ENCODE measurements around the gene SLAMF1. TPM values are rescaled to one million over a fixed set of nuclear protein-coding genes. Genes with fewer than 3 reads are reported as not detected.
A peak's percentile ranks its signal among the peaks of the same experiment; 100 is the strongest.

SLAMF1 gene
- total RNA-seq, 1 experiment from 2014 or later = 2.2 TPM

- DNase-seq (ENCODE audit: low spot score) = peak; percentile 91
- BruUV-seq (replicated peaks) = no TSS peak
These were observed 38.8 kb downstream of the SLAMF1 start for GRCh38 chr1:160608057-160608456.

GRCh38 chr1:160607672-160608032 lies 39.2 kb downstream of the SLAMF1 start:
- peaks cover 15% of the 10 kb centered on the region for H3K4me1 ChIP-seq (ENCODE audit: insufficient read depth, low read length, poor library complexity, severe bottlenecking)
- H3K36me3 ChIP-seq (ENCODE audit: insufficient read depth, low read length, poor library complexity, severe bottlenecking) = no peaks in the 10 kb centered on the region
- no peak overlapping the region for H3K27ac ChIP-seq (ENCODE audit: low read depth, low read length, poor library complexity, severe bottlenecking)
- H3K4me3 ChIP-seq (ENCODE audit: low read depth, low read length, poor library complexity, severe bottlenecking) = no peak overlapping the region
- intact Hi-C loops (cut with micrococcal nuclease; ENCODE audit: unreplicated experiment) = loop anchor here (1.0 to 5.0 kb wide), 4 partner anchors 40 to 179 kb away; partner anchors contain the start of gene SLAMF1
- no peaks in the 10 kb centered on the region for H3K9me3 ChIP-seq (ENCODE audit: low read depth, low read length, poor library complexity, severe bottlenecking)
- ChIA-PET POLR2A (ENCODE audit: low non-redundant PET) (no interaction called here), CTCF (interaction anchor here (0.5 to 2.6 kb wide), 5 partner anchors 11 to 179 kb away, joined by 3 to 6 read pairs (median 4); no protein-coding TSS in a partner anchor)
- H3K27me3 ChIP-seq (replicated peaks; ENCODE audit: insufficient read depth, low read depth, low read length, poor library complexity) = no peaks in the 10 kb centered on the region
- DNase-seq (ENCODE audit: low spot score) = peak; percentile 57
- TF ChIP-seq CTCF (conservative IDR thresholded peaks at IDR 0.05; ENCODE audit: low read depth, low read length) = no peak
- no peak for TF ChIP-seq EZH2 (IDR thresholded peaks at IDR 0.05; ENCODE audit: borderline replicate concordance, low read depth, low read length, poor library complexity, severe bottlenecking)
- BruUV-seq (replicated peaks) = no TSS peak

More at GRCh38 chr1:160608057-160608456, 38.8 kb downstream of the SLAMF1 start:
- CTCF ChIA-PET = interaction anchor here (1.8 to 2.6 kb wide), 2 partner anchors 11 to 179 kb away, joined by 6 read pairs; no protein-coding TSS in a partner anchor
- POLR2A ChIA-PET (ENCODE audit: low non-redundant PET) = no interaction called here
- no peaks in the 10 kb centered on the region for H3K9me3 ChIP-seq (ENCODE audit: low read depth, low read length, poor library complexity, severe bottlenecking)
- H3K4me1 ChIP-seq (ENCODE audit: insufficient read depth, low read length, poor library complexity, severe bottlenecking) = peaks cover 15% of the 10 kb centered on the region
- no peak overlapping the region for H3K27ac ChIP-seq (ENCODE audit: low read depth, low read length, poor library complexity, severe bottlenecking)
- no peak overlapping the region for H3K4me3 ChIP-seq (ENCODE audit: low read depth, low read length, poor library complexity, severe bottlenecking)
- no peaks in the 10 kb centered on the region for H3K36me3 ChIP-seq (ENCODE audit: insufficient read depth, low read length, poor library complexity, severe bottlenecking)
- H3K27me3 ChIP-seq (replicated peaks; ENCODE audit: insufficient read depth, low read depth, low read length, poor library complexity) = no peaks in the 10 kb centered on the region
- intact Hi-C loops (cut with micrococcal nuclease; ENCODE audit: unreplicated experiment) = loop anchor here (1.0 to 5.0 kb wide), 2 partner anchors 39 to 69 kb away; partner anchors contain the start of gene SLAMF1
- TF ChIP-seq EZH2 (IDR thresholded peaks at IDR 0.05; ENCODE audit: borderline replicate concordance, low read depth, low read length, poor library complexity, severe bottlenecking) (no peak), CTCF (conservative IDR thresholded peaks at IDR 0.05; ENCODE audit: low read depth, low read length) (no peak)

GRCh38 chr1:160607011-160607671 lies 39.7 kb downstream of the SLAMF1 start:
- ChIA-PET POLR2A (ENCODE audit: low non-redundant PET) (no interaction called here), CTCF (interaction anchor here (0.5 to 2.6 kb wide), 6 partner anchors 12 to 178 kb away, joined by 3 to 6 read pairs (median 4); no protein-coding TSS in a partner anchor)
- no peaks in the 10 kb centered on the region for H3K36me3 ChIP-seq (ENCODE audit: insufficient read depth, low read length, poor library complexity, severe bottlenecking)
- no peak overlapping the region for H3K27ac ChIP-seq (ENCODE audit: low read depth, low read length, poor library complexity, severe bottlenecking)
- H3K4me1 ChIP-seq (ENCODE audit: insufficient read depth, low read length, poor library complexity, severe bottlenecking) = peaks cover 15% of the 10 kb centered on the region
- no peaks in the 10 kb centered on the region for H3K9me3 ChIP-seq (ENCODE audit: low read depth, low read length, poor library complexity, severe bottlenecking)
- intact Hi-C loops (cut with micrococcal nuclease; ENCODE audit: unreplicated experiment) = loop anchor here (1.0 to 5.0 kb wide), 3 partner anchors 62 to 179 kb away; no protein-coding TSS in a partner anchor
- TF ChIP-seq CTCF (conservative IDR thresholded peaks at IDR 0.05; ENCODE audit: low read depth, low read length) = peak; percentile 79
- TF ChIP-seq EZH2 (IDR thresholded peaks at IDR 0.05; ENCODE audit: borderline replicate concordance, low read depth, low read length, poor library complexity, severe bottlenecking) = no peak
- DNase-seq (ENCODE audit: low spot score) = peak; percentile 88
- H3K27me3 ChIP-seq (replicated peaks; ENCODE audit: insufficient read depth, low read depth, low read length, poor library complexity) = no peaks in the 10 kb centered on the region
- BruUV-seq (replicated peaks) = no TSS peak
- H3K4me3 ChIP-seq (ENCODE audit: low read depth, low read length, poor library complexity, severe bottlenecking) = no peak overlapping the region

Data from A673 (cell line).